GM19324 (cell line): Measurements from ENCODE around the gene DEF6.

ENCODE experiments used
- ATAC-seq: cut with Tn5 transposase; IDR thresholded peaks from one replicate; pipeline ENCODE4 v1.9.1; 2021; ENCODE audit warnings: mild to moderate bottlenecking, moderate library complexity; ENCODE audit not compliant: unreplicated experiment, low FRiP score

The DEF6 gene

DNA sequence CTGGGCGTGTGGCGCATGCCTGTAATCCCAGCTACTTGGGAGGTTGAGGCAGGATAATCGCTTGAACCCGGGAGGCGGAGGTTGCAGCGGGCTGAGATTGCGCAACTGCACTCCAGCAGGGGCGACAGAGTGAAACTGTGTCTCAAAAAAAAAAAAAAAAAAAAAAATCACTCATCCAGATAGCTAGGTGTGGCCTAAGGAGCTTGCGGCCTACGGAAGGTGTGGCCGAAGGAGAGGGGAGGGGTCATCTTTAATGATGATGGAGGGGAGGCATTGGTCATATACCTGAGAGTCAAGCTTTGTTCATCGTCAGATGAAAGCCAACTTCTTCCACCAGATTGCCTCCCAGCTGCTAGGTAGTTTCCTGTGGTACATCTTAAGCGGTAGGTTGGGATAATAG is 43.9 kb downstream of the DEF6 start:
- no peak for ATAC-seq

DNA sequence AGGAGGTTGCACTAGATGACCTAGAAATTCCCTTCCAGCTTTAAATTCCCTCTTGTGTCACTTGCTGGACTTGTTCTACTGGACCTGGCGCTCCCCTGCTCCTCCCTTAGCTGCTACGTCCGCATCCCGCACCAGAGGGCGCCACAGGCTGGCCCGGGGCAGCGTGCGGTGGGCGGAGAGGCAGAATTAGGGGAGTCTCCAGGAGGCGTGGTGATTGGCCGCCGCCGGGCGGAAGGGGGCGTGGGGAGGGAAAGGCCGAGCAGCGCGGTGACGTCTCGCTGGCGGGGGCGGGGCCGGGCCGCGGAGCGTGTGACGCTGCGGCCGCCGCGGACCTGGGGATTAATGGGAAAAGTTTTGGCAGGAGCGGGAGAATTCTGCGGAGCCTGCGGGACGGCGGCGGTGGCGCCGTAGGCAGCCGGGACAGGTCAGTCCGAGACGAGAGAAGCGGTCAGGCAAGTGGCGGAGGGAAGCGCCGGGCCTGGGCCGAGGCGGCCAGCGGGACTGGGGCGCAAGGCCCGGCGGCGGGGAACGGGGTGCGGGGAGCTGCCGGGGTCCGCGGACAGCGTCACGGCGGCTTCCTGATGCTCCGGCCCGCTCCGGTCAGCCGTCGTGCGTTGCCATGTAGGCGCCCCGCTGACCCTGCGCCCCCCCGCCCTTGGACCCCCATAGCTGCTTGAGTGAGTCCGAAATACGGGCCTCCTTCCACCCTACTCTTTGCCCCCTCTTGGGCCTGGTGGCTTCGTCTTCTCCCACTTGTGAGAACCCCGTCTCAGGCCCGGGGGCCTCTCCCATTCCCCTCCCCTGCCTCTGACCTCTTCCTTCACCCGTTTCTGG is 44.9 kb downstream of the DEF6 start, which contains the start of gene PPARD:
TSS of gene PPARD (plus strand) at position 301 of the 834 bp plus-strand sequence. CDS start 68,530 bp downstream, outside the sequence.
- ATAC-seq = peak; percentile 99

DNA sequence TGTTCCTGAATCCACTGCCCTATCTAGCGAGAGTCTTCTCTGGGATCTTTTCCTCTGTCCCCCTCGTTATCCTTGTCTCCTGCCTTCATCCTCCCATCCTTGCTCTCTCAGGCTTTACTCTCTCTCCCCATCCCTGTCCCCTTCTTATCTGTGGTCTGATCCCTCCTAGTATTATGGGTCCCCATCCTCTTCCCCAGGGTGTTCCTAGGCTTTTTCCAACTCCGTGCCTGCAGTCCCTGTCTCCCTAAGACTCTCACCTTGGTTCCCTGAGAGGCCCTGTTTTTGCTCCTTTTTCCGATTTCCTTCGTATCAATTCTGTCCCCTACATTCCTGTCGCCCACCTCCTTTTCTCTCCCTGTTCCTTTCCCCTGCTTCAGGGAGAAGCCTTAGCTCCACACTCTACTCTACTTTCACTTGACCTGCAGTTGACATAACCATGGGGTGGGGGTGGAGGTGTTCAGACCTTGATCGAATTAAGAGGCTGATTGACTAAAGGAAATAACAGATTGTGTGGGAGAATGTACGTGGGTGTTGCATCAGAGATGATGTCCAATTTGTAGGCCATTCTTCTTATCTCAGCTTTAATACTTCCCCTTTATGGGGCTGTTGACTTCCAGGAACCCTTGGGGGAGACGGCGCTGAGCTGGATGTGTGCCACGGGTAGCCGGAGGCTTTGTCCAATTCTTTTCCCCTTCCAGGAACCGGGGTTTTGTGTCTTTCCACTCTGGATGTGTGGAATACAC is 45.6 kb downstream of the DEF6 start:
- no peak for ATAC-seq

DNA sequence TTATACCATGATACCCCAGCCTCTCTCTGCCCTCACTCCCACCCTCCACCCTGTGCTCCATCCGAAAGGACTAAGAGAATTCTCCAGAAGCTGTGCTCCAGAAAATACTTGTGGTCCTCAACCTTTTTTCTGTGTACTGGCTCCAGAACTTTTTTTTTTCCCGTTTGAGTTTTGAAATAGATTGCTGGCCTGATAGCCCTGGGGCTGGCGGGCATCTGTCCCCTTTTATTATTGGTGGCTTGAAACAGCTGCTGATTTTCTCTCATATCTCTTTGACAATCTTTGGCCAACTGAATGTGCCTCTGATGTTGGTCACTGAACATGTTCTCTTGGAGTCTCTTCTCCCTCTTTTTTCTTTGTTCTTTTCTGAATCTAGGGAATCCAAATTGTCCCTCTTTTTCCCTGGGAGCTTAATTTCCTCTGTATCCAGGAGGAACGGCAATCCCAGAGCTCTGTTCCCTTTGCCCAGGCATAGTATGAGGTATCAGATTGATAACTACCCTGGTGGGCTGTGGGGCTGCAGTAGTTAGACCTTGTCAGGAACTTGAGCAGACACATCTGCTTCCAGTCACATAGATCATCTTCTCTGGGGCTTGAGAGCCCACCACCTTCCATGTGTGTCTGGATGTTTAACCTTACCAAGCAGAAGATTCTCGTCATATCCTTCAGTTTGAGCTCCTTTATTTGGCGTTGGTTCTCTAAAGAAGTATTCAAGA is 46.4 kb downstream of the DEF6 start:
- ATAC-seq = no peak

DNA sequence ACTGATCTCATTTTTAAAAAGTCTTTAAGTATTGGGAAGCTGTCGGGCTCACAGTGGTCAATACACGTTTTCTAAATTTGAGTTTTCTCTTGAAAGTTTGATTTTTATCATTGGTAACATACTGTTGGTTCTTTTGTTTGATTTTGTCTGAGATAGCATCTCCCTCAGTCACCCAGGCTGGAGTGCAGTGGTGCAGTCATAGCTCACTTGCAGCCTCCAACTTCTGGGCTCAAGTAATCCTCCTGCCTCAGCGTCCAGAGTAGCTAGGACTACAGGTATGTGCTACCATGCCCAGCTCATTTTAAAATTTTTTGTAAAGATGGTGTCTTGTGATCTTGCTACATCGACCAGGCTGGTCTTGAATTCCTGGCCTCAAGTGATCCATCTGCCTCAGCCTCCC is 53.8 kb downstream of the DEF6 start:
- no peak for ATAC-seq

DNA sequence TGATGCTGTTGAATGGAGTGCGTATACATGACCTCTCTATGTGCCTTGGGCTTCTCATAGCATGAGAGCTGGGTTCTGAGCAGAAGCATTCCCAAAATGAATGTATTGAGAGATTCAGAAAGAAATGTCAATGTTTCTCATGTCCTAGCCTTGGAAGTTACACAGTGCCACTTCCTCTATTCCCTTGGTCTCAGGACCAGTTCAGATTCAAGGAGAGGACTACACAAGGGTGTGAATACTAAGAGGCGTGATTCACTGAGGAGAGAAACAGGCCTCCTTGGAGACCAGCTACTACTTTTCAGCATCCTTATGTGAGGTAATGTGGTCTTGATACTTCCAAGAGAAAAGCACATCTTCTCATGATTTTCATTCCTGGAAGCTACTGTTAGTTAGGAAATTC is 55.1 kb downstream of the DEF6 start:
- ATAC-seq = no peak

DNA sequence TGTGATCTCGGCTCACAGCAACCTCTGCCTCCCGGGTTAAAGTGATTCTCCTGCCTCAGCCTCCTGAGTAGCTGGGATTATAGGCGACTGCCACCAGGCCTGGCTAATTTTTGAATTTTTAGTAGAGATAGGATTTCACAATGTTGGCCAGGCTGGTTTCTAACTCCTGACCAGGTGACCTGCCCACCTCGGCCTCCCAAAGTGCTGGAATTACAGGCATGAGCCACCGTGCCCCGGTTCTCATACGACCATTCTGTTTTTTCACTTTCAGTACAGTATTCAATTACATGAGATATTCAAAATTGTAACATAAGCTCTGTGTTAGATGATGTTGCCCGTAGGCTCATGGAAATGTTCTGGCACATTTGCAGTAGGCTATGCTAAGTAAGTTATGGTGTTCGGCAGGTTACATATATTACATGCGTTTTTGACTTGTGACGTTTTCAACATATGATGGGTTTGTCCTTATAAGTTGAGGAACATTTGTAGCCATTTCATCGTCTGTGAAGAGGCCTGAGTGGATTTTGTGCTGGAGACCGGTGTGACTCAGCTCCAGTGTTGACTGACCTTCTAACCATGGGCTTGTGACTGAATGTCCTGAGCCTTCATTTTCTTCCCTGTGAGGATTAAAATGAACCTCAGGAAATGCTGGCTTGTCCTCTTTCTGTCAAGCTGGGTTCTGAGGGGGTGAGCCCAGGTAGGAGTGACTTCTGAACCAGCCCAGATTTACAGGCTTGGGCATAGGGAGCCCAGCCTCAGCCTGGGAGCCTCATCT is 56.9 kb downstream of the DEF6 start:
- ATAC-seq = no peak

DNA sequence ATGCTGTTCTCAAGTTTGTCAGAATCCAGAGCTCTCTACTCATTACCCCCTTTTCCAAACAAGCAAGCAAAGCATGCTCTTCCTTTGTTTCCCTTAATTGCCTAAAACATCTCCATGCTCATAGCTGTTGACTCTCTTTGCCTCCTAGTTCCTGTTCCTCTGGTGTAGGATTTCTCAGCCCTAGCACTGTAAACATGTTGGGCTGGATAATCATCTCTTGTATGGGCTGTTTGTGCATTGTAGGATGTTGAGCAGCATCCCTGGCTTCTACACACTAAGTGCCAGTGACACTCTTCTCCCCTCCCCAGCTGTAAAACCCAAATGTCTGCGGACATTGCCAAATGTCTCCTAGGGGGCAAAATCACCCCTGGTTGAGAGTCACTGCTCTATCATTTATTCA is 58.8 kb downstream of the DEF6 start:
- no peak for ATAC-seq

DNA sequence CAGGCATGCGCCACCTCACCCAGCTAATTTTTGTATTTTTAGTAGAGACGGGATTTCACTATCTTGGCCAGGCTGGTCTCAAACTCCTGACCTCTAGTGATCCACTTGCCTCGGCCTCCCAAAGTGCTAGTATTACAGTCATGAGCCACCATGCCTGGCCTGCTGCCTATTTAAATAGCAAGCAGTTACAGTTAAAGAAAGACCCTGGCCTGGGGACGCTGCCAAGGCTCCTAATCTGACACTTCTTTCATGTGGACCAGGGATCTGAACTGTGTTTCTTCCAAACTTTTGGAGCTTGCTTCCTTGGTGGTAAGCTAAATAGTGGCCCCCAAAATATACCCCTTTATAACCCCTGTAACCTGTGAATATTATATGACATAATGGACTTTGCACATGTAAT is 60.1 kb downstream of the DEF6 start:
- ATAC-seq = no peak

DNA sequence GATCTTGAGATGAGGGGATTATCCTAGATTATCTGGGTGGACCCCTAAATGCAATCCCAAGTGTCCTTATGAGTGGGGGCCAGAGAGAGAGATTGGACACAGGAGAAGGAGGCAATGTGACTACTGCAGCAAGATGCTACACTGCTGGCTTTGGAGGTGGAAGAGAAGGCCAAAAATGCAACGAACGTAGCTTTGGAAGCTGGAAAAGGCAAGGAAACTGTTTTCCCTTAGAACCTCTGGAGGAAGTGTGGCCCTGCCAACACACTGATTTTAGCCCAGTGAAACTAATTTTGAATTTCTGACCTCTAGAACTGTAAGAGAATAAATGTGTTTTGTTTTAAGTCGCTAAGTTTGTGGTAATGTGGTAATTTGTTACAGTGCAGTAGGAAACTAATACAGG is 60.5 kb downstream of the DEF6 start:
- ATAC-seq = no peak

DNA sequence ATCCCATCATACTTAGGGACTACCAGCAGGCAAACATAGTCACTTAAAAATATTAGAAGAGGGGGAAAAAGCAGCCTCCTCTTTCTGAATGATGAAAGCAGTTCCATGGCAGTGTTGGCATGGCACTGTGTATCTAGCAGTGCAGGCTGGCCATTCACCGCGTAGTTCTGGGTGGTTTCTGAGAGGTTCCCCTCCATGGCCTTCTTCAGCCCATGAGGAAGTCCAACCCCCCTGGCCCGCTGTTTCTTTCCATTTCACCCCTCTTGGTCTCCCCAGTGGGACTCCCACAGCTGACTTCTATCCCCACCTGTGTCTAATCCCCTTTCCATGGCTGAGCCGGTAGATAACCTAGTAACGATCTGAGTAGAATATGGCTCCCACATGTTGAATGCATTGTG is 61.7 kb downstream of the DEF6 start:
- ATAC-seq = no peak

DNA sequence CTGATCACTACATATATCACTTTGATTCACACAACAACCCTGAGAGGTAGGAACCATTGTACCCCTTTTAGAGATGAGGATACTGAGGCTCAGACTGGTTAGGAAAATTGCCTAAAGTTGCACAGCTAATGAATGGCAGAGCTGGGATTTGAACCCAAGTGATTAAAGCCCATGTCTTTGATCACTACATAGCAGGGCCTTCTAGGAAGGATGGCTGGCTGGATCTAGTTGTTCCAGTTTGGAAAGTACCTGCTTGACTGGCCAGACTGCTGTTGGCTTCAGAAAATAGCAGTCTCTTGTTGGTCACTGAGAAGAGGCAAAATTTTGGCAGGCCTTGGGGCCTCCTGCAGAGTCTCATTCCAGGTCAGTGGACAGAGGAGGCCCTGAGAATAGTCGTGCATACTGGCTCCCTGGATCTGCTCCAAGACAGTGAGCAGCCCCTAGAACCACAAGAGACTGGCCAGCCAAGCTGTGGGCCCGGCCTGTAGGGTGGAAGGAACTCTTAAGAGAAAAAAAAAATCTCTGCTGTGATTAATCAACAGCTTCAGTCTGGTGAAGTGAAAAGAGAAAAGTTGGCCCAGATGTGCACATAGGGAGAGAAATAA is 62.2 kb downstream of the DEF6 start:
- no peak for ATAC-seq

DNA sequence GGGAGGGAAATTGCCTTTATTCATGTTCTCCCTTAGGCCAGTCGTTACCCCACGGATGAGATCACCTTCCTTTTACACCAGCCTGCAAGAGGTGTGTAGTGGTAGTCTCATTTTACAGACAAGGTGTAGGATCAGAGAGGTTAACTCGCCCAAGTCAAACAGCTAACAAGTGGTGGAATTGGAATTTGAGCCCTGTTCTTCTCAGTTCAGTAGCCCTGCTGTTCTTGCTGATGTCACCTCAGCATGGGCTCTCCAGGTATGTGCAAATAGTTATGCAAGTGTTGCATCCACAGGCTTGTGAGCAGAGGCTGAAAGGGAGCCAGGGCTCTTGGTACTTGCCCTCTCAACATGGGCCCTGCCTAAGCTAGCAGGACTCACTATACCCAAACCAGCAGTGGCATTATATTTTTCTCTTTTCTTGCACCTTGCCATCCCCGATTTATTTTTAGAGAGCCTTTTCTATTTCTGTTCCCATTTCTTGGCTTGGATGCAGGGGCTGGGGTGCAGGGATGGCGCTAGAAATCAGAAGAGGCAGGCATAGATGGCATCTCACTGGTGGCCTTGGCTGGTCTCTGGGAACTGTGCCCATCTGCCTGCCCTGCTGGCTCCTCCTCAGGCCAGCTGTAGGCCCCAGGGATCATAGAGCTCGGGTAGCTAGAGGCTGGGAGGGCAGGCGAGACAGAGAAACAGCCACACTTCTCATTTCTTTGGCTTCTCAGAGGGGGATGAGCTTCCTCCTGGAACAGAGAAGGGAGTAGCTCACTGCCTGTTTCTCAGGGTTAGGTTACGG is 62.9 kb downstream of the DEF6 start:
- ATAC-seq = no peak

DNA sequence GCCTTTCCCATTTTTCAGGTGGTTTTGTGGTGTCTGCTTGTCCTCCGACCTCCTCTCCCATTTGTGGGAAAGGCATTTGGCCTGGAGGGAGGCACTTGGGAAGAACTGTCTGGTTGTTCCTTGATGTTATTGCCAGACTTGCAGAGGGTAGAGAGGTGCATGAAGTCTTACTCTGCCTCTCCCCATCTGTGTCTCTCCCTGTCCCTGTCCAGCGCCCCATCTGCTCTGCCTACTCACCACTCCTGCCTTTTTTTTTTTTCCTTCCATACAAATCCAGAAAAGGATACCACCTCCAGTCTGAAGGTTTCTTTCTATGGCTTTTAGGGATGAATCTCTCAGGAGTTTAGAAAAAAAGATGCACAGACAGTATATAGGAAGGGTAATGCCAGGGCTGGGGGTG is 64.6 kb downstream of the DEF6 start:
- no peak for ATAC-seq

DNA sequence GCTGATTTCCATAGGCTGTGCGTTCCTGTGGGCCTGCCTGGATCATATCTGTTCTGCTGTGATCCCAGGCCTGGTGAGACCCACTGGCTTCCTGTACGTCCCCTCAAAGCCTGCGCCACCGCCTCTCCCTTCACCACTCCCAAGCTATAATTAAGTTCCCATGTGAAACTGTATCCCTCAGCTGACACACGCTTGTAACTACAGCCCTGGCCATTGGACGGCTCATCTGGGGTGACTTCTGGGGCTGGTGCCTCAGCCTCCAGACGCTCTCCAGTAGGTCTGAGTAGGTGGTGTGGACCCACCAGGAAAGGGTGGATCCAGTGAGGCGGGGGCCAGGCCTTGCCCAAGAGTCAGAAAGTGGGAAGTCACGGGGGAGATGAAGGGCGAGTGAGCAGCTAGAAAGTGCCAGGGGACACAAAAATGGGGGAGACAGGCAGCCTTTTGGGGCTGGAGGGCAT is 65.7 kb downstream of the DEF6 start:
- ATAC-seq = no peak

DNA sequence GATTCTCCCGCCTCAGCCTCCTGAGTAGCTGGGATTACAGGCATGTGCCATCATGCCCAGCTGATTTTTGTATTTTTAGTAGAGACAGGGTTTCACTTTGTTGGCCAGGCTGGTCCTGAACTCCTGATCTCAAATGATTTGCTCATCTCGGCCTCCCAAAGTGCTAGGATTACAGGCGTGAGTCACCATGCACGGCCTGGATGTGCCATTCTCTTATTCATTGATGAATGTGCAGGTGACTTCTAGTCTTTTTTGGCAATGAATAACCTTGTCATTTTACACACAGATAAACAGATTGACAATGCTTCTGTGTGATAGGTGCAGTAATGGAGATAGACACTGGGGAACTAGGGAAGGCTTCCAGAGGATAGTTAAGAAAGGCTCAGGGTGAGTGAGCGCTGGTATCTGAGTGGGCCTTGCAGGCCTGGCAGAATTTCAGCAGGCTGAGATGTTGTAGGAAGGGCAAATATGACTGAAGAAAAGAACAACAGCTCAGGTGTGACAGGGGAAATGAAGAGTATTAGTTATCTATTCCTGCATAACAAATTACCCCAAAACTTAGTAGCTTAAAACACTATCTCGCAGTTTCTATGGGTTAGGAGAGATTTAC is 68.1 kb downstream of the DEF6 start:
- ATAC-seq = no peak

DNA sequence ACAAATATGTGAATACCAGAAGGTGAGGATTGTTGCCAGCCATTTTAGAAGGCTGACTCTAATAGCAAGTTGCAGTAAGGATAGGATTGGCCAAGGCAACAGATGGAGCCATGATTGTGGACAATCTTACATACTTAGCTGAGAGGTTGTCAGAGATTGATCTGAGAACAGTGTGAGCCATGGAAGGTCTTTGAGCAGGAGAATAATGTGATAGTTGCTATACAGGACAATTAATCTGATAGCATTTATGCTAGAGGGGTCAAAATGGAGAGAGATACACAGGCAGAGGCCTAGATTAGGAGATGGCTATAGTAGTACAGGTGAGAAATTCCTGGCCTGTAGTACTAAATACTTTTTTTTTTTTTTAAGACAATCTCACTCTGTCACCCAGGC is 68.6 kb downstream of the DEF6 start:
- ATAC-seq = no peak

DNA sequence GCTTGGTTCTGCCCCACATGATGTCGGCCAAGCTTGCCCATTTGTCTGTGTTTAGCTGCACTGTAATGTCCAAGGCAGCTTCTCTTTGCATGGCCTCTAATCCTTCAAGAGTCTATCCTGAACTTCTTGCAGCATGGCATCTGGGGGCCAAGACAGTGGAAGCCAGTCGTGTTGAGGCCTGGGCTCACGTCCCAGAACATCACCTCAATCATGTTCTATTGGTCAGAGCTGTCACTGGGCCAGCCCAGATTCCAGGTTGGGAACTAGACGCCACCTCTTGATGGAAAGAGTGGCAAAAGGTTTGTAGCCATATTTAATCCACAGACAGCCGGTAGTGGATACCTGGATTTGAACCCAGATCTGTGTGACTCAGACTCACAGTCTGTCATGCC is 70.0 kb downstream of the DEF6 start:
- ATAC-seq = no peak
